IMR-90 (cell line): ENCODE results near the gene ECT2. TPM values are rescaled to one million over a fixed set of nuclear protein-coding genes. Genes with fewer than 3 reads are reported as not detected.

ENCODE experiments used
- ATAC-seq: fragments of 200-7000 bp; cut with Tn5 transposase; 2 replicates; pipeline ENCODE4 v1.9.1; 2020; ENCODE audit warnings: low read depth, mild to moderate bottlenecking, moderate library complexity
- Bru-seq: library from RNA; stranded (reverse); fragments of 400-500 nt; gene quantifications from one replicate; lab custom pipeline; 2021; lab: Mats Ljungman, UMichigan
- BruChase-seq, 2 experiments: library from RNA; stranded (reverse); fragments of 400-500 nt; gene quantifications; one replicate each; lab custom pipeline; 2021; lab: Mats Ljungman, UMichigan
- BruUV-seq: library from RNA; stranded (reverse); fragments of 400-500 nt; replicated peaks from 2 replicates; lab custom pipeline; 2021; lab: Mats Ljungman, UMichigan
- CTCF ChIA-PET: fragments of 300-600 bp; formaldehyde crosslinking; extraction: SDS; loops from one replicate; lab custom pipeline; 2021; ENCODE audit warnings: antibody characterized with exemption; lab: Yijun Ruan, JAX
- POLR2A ChIA-PET: fragments of 300-600 bp; sonication (Branson Sonifier 250); formaldehyde crosslinking; loops from one replicate; lab custom pipeline; 2022; ENCODE audit warnings: antibody characterized with exemption; ENCODE audit not compliant: unreplicated experiment; lab: Charles Lee
- DNase-seq: peaks from one replicate; pipeline ENCODE4 v3.0.0; 2013
- H2AFZ ChIP-seq: replicated peaks from 2 replicates; pipeline ENCODE3; 2013; ENCODE audit warnings: low read length, mild to moderate bottlenecking; ENCODE audit not compliant: poor library complexity
- H2AK5ac ChIP-seq: 2 replicates; pipeline ENCODE4 v1.6.1; 2013; ENCODE audit warnings: low read depth, low read length, inconsistent platforms
- H2AK9ac ChIP-seq: replicated peaks from 2 replicates; pipeline ENCODE3; 2013; ENCODE audit warnings: mild to moderate bottlenecking, low read depth, low read length, moderate library complexity; ENCODE audit not compliant: poor library complexity
- H2BK120ac ChIP-seq: 2 replicates; pipeline ENCODE4 v1.6.1; 2013; ENCODE audit warnings: low read depth, low read length, inconsistent platforms
- H2BK15ac ChIP-seq: 3 replicates; pipeline ENCODE4 v1.6.1; 2013; ENCODE audit warnings: low read depth, low read length, inconsistent platforms
- H2BK20ac ChIP-seq: 2 replicates; pipeline ENCODE4 v1.6.1; 2013; ENCODE audit warnings: low read depth, mild to moderate bottlenecking, inconsistent platforms, low read length, moderate library complexity
- H2BK5ac ChIP-seq: 2 replicates; pipeline ENCODE4 v1.6.1; 2013; ENCODE audit warnings: mild to moderate bottlenecking, low read depth, low read length, inconsistent platforms; ENCODE audit not compliant: poor library complexity, severe bottlenecking
- H3K14ac ChIP-seq: replicated peaks from 2 replicates; pipeline ENCODE4 v1.6.1; 2013; ENCODE audit warnings: low read depth, low read length, inconsistent platforms
- H3K18ac ChIP-seq: 2 replicates; pipeline ENCODE4 v1.6.1; 2013; ENCODE audit warnings: low read depth, low read length, control low read depth
- H3K23ac ChIP-seq: 2 replicates; pipeline ENCODE4 v1.6.1; 2013; ENCODE audit warnings: low read depth, low read length, inconsistent platforms
- H3K27ac ChIP-seq: 2 replicates; pipeline ENCODE4 v1.5.1; 2013; ENCODE audit warnings: mild to moderate bottlenecking, control low read depth, low read length; ENCODE audit not compliant: insufficient read depth
- H3K27me3 ChIP-seq: 2 replicates; pipeline ENCODE4 v1.6.1; 2013; ENCODE audit warnings: low read length; ENCODE audit not compliant: control insufficient read depth, insufficient read depth
- H3K36me3 ChIP-seq: 2 replicates; pipeline ENCODE4 v1.6.1; 2013; ENCODE audit warnings: low read length, mixed read lengths; ENCODE audit not compliant: control insufficient read depth, insufficient read depth
- H3K4ac ChIP-seq: 2 replicates; pipeline ENCODE4 v1.6.1; 2013; ENCODE audit warnings: low read depth, low read length, inconsistent platforms
- H3K4me1 ChIP-seq: 2 replicates; pipeline ENCODE4 v1.6.1; 2013; ENCODE audit warnings: low read length, mixed read lengths; ENCODE audit not compliant: control insufficient read depth, insufficient read depth
- H3K4me2 ChIP-seq: 2 replicates; pipeline ENCODE4 v1.6.1; 2013; ENCODE audit warnings: low read depth, mild to moderate bottlenecking, control low read depth, low read length, moderate library complexity
- H3K4me3 ChIP-seq: 2 replicates; pipeline ENCODE4 v1.5.1; 2013; ENCODE audit warnings: low read depth, mild to moderate bottlenecking, control low read depth, low read length, moderate library complexity; ENCODE audit not compliant: insufficient read depth
- H3K56ac ChIP-seq: 2 replicates; pipeline ENCODE4 v1.6.1; 2013; ENCODE audit warnings: low read length, inconsistent platforms; ENCODE audit not compliant: insufficient read depth; ENCODE audit errors: extremely low read depth
- H3K79me1 ChIP-seq, 2 experiments: 2 replicates each; pipeline ENCODE4 v1.6.1; 2013; ENCODE audit warnings: low read length in 2 of 2, inconsistent platforms in 1 of 2, low read depth in 1 of 2
- H3K9ac ChIP-seq: 2 replicates; pipeline ENCODE4 v1.6.1; 2013; ENCODE audit warnings: low read depth, low read length, control low read depth
- H3K9me1 ChIP-seq: 2 replicates; pipeline ENCODE4 v1.6.1; 2013; ENCODE audit warnings: low read length, inconsistent platforms; ENCODE audit not compliant: insufficient read depth
- H3K9me3 ChIP-seq: 2 replicates; pipeline ENCODE4 v1.6.1; 2013; ENCODE audit warnings: low read length; ENCODE audit not compliant: control insufficient read depth, insufficient read depth
- H4K20me1 ChIP-seq: 2 replicates; pipeline ENCODE4 v1.6.1; 2013; ENCODE audit warnings: low read length, inconsistent platforms; ENCODE audit not compliant: insufficient read depth
- H4K5ac ChIP-seq: 2 replicates; pipeline ENCODE4 v1.6.1; 2013; ENCODE audit warnings: mild to moderate bottlenecking, low read depth, low read length, control low read depth
- H4K8ac ChIP-seq, 2 experiments: 2 replicates each; pipeline ENCODE4 v1.6.1; 2013; ENCODE audit warnings: low read depth in 2 of 2, low read length in 2 of 2, control low read depth in 1 of 2, inconsistent platforms in 1 of 2
- H4K91ac ChIP-seq: 2 replicates; pipeline ENCODE4 v1.6.1; 2013; ENCODE audit warnings: low read depth, low read length, inconsistent platforms; ENCODE audit not compliant: insufficient read depth
- CHD1 ChIP-seq: IDR thresholded peaks from 2 replicates; pipeline ENCODE4 v1.6.1; 2012; ENCODE audit warnings: low read depth, low read length, improper control_type of control experiment
- FOS ChIP-seq: fragments of 150-350 bp; IDR thresholded peaks from 2 replicates; pipeline ENCODE4 v1.6.1; 2016; ENCODE audit warnings: low read depth, low read length
- MAFK ChIP-seq: IDR thresholded peaks from 2 replicates; pipeline ENCODE4 v1.6.1; 2012; ENCODE audit warnings: low read depth, low read length, improper control_type of control experiment
- MAZ ChIP-seq: IDR thresholded peaks from 2 replicates; pipeline ENCODE4 v1.6.1; 2012; ENCODE audit warnings: low read depth, mild to moderate bottlenecking, low read length, improper control_type of control experiment, moderate library complexity, borderline replicate concordance
- MXI1 ChIP-seq: IDR thresholded peaks from 2 replicates; pipeline ENCODE4 v1.6.1; 2012; ENCODE audit warnings: low read depth, mild to moderate bottlenecking, low read length, moderate library complexity, borderline replicate concordance
- NFE2L2 ChIP-seq: fragments of 150-350 bp; IDR thresholded peaks from 2 replicates; pipeline ENCODE4 v1.6.1; 2016; ENCODE audit warnings: low read depth, mild to moderate bottlenecking, low read length
- RAD21 ChIP-seq: IDR thresholded peaks from 2 replicates; pipeline ENCODE4 v1.6.1; 2012; ENCODE audit warnings: low read length, improper control_type of control experiment
- RCOR1 ChIP-seq: IDR thresholded peaks from 2 replicates; pipeline ENCODE4 v1.6.1; 2012; ENCODE audit warnings: mild to moderate bottlenecking, low read length, improper control_type of control experiment; ENCODE audit not compliant: insufficient replicate concordance
- SMC3 ChIP-seq: fragments of 150-350 bp; IDR thresholded peaks from 2 replicates; pipeline ENCODE4 v1.6.1; 2016; ENCODE audit warnings: low read depth, mild to moderate bottlenecking, antibody characterized with exemption, low read length, moderate library complexity
- WGBS, 2 experiments: methylation state at CpG; one replicate each; pipeline versions ENCODE4 v1.1.5 to v1.1.7; 2013; ENCODE audit warnings: missing lambda C conversion rate in 2 of 2; ENCODE audit not compliant: insufficient read length in 1 of 2; ENCODE audit errors: extremely low coverage in 2 of 2; 5-methylcytosine and 5-hydroxymethylcytosine counted together
- dilution Hi-C: fragments of 300-500 bp; cut with HindIII; formaldehyde crosslinking; loops from one replicate; pipeline ENCODE4 v1.14.3; 2018; ENCODE audit warnings: low sequenced_read_pairs; ENCODE audit not compliant: unreplicated experiment
- in situ Hi-C: fragments of 300-500 bp; cut with MboI; formaldehyde crosslinking; loops from 3 replicates; pipeline ENCODE4 v1.14.3; 2019; ENCODE audit warnings: low sequenced_read_pairs, inconsistent platforms, mixed read lengths
- intact Hi-C: fragments of 100-400 bp; cut with micrococcal nuclease; formaldehyde crosslinking; loops from 2 replicates; pipeline ENCODE4 v1.10.0; 2022
- long read RNA-seq: library from polyadenylated mRNA; unstranded; transcript quantifications from one replicate; pipeline ENCODE4 v2.0.0, GENCODE V29; 2021; ENCODE audit not compliant: unreplicated experiment
- polyA plus RNA-seq, 3 experiments: library from polyadenylated mRNA; depleted of rRNA; stranded (reverse); fragments of >200 nt; gene quantifications; 2 replicates each; pipeline ENCODE4 v1.2.3, GENCODE V29; 2012; ENCODE audit warnings: low replicate concordance in 1 of 3
- total RNA-seq: library from RNA; depleted of rRNA; stranded (reverse); fragments of >200 nt; gene quantifications from 2 replicates; pipeline ENCODE4 v1.2.3, GENCODE V29; 2012; rRNA removed
- TF ChIP-seq, protein P1 (sequence below): fragments of 150-350 bp; IDR thresholded peaks from 2 replicates; pipeline ENCODE4 v1.6.1; 2017; ENCODE audit warnings: mild to moderate bottlenecking, antibody characterized with exemption, low read length, low read depth

The ECT2 gene, protein sequence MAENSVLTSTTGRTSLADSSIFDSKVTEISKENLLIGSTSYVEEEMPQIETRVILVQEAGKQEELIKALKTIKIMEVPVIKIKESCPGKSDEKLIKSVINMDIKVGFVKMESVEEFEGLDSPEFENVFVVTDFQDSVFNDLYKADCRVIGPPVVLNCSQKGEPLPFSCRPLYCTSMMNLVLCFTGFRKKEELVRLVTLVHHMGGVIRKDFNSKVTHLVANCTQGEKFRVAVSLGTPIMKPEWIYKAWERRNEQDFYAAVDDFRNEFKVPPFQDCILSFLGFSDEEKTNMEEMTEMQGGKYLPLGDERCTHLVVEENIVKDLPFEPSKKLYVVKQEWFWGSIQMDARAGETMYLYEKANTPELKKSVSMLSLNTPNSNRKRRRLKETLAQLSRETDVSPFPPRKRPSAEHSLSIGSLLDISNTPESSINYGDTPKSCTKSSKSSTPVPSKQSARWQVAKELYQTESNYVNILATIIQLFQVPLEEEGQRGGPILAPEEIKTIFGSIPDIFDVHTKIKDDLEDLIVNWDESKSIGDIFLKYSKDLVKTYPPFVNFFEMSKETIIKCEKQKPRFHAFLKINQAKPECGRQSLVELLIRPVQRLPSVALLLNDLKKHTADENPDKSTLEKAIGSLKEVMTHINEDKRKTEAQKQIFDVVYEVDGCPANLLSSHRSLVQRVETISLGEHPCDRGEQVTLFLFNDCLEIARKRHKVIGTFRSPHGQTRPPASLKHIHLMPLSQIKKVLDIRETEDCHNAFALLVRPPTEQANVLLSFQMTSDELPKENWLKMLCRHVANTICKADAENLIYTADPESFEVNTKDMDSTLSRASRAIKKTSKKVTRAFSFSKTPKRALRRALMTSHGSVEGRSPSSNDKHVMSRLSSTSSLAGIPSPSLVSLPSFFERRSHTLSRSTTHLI
- total RNA-seq (37.8 and 55.8 TPM in 2 replicates), polyA plus RNA-seq (2012; rRNA removed) (14.3 and 18.1 TPM in 2 replicates), Bru-seq, nascent RNA (percentile 74 among the genes with signal in this experiment), BruChase-seq, experiment 1, labeled RNA remaining after a 6-hour chase (percentile 67 among the genes with signal in this experiment), BruChase-seq, experiment 2, labeled RNA remaining after a 2-hour chase (percentile 71 among the genes with signal in this experiment)
- polyA plus RNA-seq (2012; cell fraction: cytosol; rRNA removed) = 2.4 and 4.4 TPM in 2 replicates
- polyA plus RNA-seq (2012; cell fraction: nucleus; rRNA removed; ENCODE audit: low replicate concordance) = 1.6 and 10.8 TPM in 2 replicates
- long read RNA-seq, partial matches to known transcripts = 4 of 6 reads
- long read RNA-seq, other reads (novel, unspliced or antisense) = 2 of 6 reads

DNA sequence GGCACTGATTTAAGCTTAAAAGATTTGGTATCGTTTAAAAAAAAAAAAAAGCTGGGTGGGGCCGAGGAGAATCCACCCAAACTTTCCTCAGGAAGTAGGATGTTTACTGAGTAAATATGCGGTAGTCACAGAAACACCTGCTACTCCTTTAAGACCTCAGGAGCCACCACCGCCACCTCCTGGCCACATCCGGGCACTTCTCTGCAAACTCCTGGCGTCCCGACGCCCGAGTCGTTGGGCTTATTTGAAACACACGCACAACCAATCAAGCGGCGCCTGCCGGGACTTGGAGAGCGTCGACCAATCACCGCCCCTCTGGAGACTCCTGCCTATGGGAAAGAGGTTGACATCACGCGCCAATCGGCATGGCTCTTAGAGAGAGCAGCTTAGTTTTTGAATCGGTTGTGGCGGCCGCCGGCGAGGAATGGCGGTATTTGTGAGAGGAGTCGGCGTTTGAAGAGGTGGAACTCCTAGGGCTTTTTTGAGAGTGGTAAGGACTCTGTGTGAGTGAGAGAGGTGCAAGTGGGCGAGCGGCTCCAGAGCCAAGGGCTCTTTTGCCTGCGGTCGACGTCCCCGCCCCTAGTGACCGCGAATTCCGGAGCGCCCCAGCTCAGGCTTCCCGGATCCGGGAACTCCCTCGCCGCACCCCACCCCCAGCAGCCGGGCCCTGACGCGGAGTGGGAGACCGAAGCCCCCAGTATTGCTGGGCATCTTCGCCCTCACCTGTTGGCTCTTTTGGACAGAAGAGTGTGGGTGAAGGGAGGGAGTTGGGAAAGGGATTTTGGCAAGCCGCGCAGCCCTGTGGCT, at the start of gene ECT2:
Gene ECT2, plus strand, starts transcription at position 359 of the 807 bp plus-strand sequence. CDS start 3,805 bp downstream, outside the sequence.
- Histone ChIP-seq H2BK15ac (peak within 1 kb of the TSS; percentile 85; the same call in 2 of the 3 replicates), H3K18ac (peak within 1 kb of the TSS; percentile 50), H3K27me3 (no peaks in the 10 kb centered on the region), H2BK120ac (peak within 1 kb of the TSS; percentile 88), H3K4ac (peak within 1 kb of the TSS; percentile 91), H3K4me2 (peak within 1 kb of the TSS; percentile 86), H3K9me1 (no peaks in the 10 kb centered on the region), H3K9ac (peak within 1 kb of the TSS; percentile 76), H2AFZ (peak within 1 kb of the TSS; percentile 95), H3K27ac (peak within 1 kb of the TSS; percentile 74), H3K79me1 (peaks cover 10 to 13% of the 10 kb centered on the region in 2 experiments), H4K91ac (peak within 1 kb of the TSS; percentile 92), H2AK5ac (peak within 1 kb of the TSS; percentile 37; the same call in 1 of the 2 replicates), H3K9me3 (no peaks in the 10 kb centered on the region), H3K4me3 (peak within 1 kb of the TSS; percentile 83), H4K20me1 (no peaks in the 10 kb centered on the region), H4K5ac (peak within 1 kb of the TSS; percentile 53; the same call in 1 of the 2 replicates), H3K36me3 (no peaks in the 10 kb centered on the region), H4K8ac (peak within 1 kb of the TSS; percentile 82 to 88), H3K14ac (peak within 1 kb of the TSS; percentile 88), H2AK9ac (peak within 1 kb of the TSS; percentile 94), H2BK5ac (peak within 1 kb of the TSS; percentile 75), H3K23ac (peak within 1 kb of the TSS; percentile 84), H3K4me1 (no peaks in the 10 kb centered on the region; the same call in 1 of the 2 replicates), H3K56ac (peak within 1 kb of the TSS; percentile 96), H2BK20ac (peak within 1 kb of the TSS; percentile 88)
- ATAC-seq = peak; percentile 98
- POLR2A ChIA-PET = interaction anchor here (0.6 kb wide), 3 partner anchors 38 to 588 kb away, joined by 3 to 6 read pairs (median 3); no protein-coding TSS in a partner anchor
- CTCF ChIA-PET = interaction anchor here (0.7 to 2.0 kb wide), 8 partner anchors 18 to 77 kb away, joined by 3 to 8 read pairs (median 3); no protein-coding TSS in a partner anchor
- intact Hi-C loops = loop anchor here (1.0 kb wide), 2 partner anchors 39 to 77 kb away; partner anchors contain the start of gene NCEH1
- peak; percentile 100 for DNase-seq
- BruUV-seq = no TSS peak
- in situ Hi-C loops = no loop called here
- WGBS, 2 experiments = 0% methylated on average over 12 of the region's 49 CpGs; no CpG with 5 or more reads in 1 of the 2 experiments
- dilution Hi-C loops = no loop called here
- TF ChIP-seq MXI1 = peak; percentile 15; the same call in 1 of the 2 replicates
- peak; percentile 85 for TF ChIP-seq RCOR1
- TF ChIP-seq CHD1 = peak; percentile 17; the same call in 1 of the 2 replicates
- TF ChIP-seq, protein P1, sequence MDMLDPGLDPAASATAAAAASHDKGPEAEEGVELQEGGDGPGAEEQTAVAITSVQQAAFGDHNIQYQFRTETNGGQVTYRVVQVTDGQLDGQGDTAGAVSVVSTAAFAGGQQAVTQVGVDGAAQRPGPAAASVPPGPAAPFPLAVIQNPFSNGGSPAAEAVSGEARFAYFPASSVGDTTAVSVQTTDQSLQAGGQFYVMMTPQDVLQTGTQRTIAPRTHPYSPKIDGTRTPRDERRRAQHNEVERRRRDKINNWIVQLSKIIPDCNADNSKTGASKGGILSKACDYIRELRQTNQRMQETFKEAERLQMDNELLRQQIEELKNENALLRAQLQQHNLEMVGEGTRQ = peak; percentile 50
- TF ChIP-seq MAZ = peak; percentile 43; the same call in 1 of the 2 replicates
- TF ChIP-seq RAD21 = peak; percentile 72
- peak; percentile 51 for TF ChIP-seq SMC3
- TF ChIP-seq FOS = peak; percentile 41; the same call in 1 of the 2 replicates
- no peak for TF ChIP-seq MAFK
- no peak for TF ChIP-seq NFE2L2
